ENCODE data around the gene CKLF.

The CKLF gene

DNA sequence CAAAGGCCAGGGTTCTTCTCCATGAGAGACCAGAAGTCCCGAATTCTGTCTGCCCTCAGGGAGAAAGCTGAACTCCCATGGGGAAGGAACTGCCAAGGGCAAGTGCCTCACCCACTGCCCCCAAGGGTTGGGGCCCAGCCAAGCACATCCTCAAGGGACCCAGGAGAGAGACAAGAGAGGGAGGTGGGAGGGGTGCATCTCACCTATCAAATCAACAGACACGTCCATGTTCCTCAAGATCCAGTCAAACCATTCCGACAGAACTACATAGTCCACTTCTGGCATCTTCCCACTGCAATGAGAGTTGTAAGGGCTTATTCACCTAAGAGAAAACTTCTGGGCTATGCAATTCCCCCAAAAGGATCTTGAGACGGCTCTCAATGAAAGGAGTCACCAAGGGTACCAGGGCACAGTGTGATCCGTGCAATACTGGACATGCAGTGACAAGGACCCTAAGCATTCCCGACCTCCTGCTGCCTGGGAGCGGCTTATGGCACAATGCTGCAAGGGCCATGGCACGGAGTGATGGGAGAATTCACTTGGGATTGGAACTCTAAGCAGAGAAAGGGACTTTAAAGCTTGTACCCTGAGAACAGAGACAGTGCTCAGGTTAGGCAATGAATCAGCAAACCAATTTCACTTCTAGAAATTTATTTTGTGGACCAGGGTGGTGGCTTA is 34.7 kb upstream of the CKLF start:
- DNase-seq (ENCODE audit: low read depth), result no peak

- no peak for DNase-seq (ENCODE audit: low read depth)
These were observed 32.6 kb upstream of the CKLF start for GRCh38 chr16:66519482-66520373.

DNA sequence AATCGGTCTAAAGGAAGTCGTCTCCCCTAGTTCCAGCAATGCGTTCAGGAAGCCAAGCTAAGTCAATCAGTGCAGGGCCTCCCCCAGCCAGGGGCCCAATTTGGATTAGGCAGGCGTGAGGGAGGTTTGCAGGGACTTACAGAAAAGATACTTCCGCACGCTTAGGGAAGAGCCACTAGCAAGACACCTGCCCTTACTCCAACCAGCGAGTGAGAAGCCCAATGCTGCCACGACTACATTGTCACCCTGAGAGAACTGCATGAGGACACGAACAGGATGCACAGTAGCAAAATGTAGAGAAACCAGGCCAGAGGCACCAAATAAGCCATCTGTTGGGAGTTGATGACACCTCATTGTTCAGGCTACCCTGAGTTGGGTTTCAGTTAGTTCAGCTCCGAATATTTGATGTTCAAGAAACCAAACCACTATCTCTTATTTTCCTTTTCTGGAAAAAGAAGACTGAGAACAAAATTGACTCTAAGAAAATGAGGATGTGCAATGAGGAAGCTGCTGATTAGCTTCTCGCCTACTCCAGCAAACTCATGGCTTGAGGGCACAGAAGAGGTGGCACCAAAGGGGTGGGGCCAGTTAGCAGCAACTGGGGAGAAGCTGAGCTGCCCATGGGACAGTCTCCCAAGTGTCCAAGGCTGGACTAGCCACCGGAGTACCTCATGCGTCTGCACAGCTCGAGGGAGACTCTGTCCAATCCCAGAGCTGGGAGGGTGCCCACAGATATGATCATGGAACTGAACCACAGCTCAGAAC is 31.8 kb upstream of the CKLF start:
- DNase-seq (ENCODE audit: low read depth), result no peak

DNA sequence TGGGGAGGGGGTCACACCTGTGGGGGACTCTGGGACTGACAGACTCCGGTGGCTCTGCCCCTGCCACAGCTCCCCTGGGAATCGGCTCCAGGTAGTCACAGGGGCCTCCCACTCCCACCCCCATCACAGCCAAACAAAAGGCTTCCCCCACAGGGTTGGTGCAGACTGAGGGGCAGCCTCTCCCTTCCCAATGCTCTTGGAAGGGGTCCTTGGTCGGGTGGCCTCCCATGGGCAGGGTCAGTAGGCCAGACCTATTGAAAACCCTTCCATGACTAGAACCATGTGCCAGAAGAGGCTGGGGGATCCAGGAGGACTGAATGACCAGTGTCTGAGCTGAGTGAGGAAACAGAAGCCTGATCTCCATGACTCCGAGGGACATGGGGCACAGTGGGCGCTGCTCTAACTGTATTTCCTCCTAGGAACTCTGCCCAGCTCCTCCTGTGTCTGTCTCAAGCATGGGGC is 31.1 kb upstream of the CKLF start:
- DNase-seq (ENCODE audit: low read depth), result no peak

DNA sequence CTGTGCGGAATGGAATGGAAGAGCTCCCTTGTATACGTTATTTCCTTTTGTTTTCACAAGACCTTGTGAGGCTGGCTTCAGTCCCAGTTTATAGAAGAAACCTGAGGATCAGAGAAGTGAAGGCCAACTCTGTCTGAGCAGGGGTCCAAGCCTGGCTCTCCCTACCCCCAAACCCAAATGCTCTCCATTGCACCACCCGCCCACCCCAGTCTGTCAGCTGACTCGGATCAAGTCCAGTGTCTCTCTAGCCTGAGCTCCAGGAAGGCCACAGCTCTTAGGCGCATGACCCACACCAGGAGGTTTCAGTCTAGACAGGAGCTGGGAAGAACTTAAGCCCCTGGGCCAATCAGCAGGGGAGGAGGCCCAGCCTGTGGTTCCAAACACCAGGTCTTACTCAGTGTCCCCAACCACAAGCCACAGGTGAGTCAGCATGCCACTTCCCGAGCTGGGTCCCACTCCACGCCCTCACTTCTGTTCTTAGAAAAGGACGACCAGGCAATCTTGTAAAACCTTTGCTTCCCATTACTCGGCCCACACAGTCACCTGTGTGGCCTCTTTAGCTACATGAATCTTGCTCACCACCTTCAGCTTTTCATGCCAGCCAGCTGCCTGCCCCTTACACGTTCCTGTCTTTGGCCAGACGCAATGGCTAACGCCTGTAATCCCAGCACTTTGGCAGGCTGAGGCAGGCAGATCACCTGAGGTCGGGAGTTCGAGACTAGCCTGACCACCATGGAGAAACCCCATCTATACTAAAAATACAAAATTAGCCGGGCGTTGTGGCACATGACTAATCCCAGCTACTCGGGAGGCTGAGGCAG is 30.2 kb upstream of the CKLF start:
- peak; percentile 84 for DNase-seq (ENCODE audit: low read depth)

GRCh38 chr16:66522816-66523590 is 29.4 kb upstream of the CKLF start:
- DNase-seq (ENCODE audit: low read depth), result no peak

GRCh38 chr16:66523861-66524354 is 28.5 kb upstream of the CKLF start:
- no peak for DNase-seq (ENCODE audit: low read depth)

GRCh38 chr16:66524601-66525164 is 27.7 kb upstream of the CKLF start:
- no peak for DNase-seq (ENCODE audit: low read depth)

- DNase-seq (ENCODE audit: low read depth), result no peak
These were observed 26.8 kb upstream of the CKLF start for GRCh38 chr16:66525396-66526180.

DNA sequence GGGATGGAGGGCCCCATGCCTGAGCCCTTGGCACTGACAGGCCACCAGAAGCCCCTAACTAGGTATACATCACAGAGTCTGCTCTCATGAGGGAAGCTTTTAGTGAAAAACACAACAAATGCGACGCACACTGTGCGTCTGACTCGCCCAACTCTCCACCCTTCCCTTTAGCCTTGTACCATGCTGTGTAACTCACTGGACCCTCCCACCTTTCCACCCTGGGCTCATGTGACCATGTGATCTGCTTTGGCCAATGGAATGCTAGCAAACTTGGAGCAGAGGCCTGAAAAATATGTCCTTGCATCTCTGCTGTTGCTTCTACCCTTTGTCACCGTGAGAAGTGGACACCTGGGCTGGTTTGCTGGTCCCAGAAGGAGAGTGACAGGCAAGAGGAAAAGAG is 24.1 kb upstream of the CKLF start:
- no peak for DNase-seq (ENCODE audit: low read depth)

DNA sequence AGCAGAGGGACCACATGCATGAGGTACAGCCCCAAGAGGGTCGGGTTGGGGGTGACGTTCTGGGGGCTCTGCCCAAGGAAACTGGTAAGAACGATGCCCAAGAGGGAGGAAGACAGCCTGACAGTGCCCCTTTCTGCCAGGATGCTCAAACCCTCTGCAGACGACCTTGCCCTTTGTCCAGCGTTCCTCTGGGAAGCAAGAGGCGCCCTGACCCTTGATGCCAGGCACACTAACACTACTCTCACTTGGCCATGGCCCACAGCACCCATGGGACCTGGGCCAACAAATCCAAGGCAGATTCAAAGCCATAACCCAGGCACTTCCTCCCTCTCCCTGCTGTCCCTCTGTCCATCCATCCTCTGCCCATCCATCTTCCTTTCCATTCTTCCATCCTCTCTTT is 22.9 kb upstream of the CKLF start:
- no peak for DNase-seq (ENCODE audit: low read depth)

DNA sequence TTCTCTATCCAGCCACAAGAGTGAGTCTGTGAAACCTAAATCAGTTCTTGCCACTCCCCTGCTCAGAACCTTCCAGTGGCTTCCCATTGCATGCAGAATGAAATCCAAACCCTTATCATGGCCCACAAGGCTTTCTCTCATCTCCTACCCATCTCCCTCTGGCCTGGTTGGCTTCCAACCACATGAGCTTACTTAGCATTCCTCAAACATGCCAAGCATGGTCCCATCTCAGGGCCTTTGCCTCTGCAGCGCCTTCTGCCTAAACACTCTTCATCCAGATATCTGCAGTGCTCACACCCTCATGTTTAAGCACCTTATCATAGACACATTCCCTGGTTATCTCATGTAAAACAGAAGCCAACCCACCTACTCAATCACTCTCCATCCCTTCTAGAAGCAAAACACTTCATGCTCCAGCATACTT is 18.0 kb upstream of the CKLF start:
- no peak for DNase-seq (ENCODE audit: low read depth)

DNA sequence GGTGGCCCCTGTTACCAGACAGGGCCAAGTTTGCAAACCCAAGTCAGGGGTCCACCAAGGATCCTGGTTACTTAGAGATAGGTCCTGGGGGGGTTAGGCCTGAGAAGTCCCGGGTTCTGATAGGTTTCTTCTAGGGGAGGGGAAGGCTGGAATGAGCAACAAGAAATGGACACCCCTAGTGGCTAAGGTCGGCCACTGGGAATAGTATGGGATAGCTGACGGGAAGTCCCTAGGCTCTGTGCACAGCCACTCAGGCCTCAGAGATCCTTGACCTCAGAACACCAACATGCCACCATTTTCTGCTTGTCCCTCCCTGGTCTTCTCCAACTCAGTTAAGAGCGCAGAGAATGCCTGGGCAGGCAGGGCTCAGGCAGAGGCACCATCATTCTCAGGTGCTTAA is 15.9 kb upstream of the CKLF start:
- DNase-seq (ENCODE audit: low read depth), result no peak

DNA sequence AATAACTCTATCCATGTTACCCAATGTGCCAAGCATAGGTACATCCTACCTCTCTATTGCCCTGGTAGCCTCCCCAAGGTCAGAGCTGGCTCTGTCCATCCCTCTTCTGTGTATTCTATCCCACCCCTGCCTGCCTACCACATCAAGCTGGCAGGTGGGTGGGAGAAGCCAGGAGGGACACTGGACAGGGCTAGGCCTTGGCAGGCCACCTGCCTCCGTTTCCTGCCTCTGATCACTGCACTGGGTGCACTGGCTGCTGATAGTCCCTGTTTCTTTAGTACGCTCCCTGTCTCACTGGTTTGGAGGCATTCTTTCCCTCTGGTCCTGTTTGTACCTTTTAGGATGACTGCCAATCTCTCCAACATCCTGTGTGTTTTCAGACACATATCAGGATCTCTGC is 15.1 kb upstream of the CKLF start:
- no peak for DNase-seq (ENCODE audit: low read depth)

- no peak for DNase-seq (ENCODE audit: low read depth)
These were observed 13.5 kb upstream of the CKLF start for GRCh38 chr16:66538910-66539309.

DNA sequence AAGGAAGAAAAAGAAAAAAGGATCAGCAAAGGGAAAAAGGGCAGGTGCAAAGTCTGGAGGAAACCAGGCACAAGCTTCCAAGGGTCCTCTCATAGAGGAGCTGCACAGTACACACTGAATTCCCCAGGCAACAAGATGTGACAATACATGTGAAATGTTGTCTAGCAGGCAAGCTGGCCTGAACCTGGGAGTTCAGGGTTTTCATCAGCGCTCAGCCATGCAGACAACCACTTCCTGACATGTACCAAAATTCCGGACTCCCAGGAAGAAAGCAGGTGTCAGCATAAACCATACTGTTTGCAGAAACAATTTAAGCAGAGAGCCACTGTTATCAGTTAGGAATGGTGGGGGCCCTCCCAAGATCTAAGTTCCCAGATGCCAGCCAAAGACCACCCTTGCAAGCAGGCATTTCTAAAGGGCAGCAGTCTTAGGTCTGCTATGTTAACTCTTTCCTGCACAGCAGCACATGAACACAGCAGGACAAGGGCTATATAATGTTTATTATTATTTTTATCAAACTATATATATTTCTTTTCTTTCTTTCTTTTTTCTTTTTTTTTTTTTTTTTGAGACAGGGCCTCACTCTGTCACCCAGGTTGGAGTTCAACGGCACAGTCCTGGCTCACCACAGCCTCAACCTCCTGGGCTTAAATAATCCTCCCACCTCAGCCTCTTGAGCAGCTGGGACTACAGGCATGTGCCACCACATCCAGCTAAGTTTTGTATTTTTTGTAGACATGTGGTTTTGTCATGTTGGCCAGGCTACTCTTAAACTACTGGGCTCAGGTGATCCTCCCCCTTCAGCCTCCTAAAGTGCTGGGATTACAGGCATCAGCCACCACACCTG is 12.5 kb upstream of the CKLF start:
- no peak for DNase-seq (ENCODE audit: low read depth)

GRCh38 chr16:66541388-66542355 is 10.7 kb upstream of the CKLF start:
- DNase-seq (ENCODE audit: low read depth), result no peak

Data from activated gamma-delta T cell treated with anti-CD3 and anti-CD28 coated beads, Interleukin-2, amount 50 U/mL, for 16 hours (primary cell).